Measurements from ENCODE around the gene OCA2. TPM values are rescaled to one million over a fixed set of nuclear protein-coding genes. Genes with fewer than 3 reads are reported as not detected.

Gene OCA2
- total RNA-seq, 2 experiments from 2014 or later: not detected

GRCh38 chr15:27833974-27834373 is 265.1 kb downstream of the OCA2 start:
- intact Hi-C loops (cut with micrococcal nuclease; ENCODE audit: unreplicated experiment): no loop called here
- DNase-seq (ENCODE audit: low spot score): no peak
- Histone ChIP-seq H4K20me1 (ENCODE audit: insufficient read depth, low read length) (no peaks in the 10 kb centered on the region), H3K4me2 (ENCODE audit: low read length) (no peak overlapping the region), H3K27ac (ENCODE audit: low read depth, low read length, poor library complexity, severe bottlenecking) (no peak overlapping the region), H3K36me3 (ENCODE audit: insufficient read depth, low read length) (no peaks in the 10 kb centered on the region), H3K79me2 (ENCODE audit: insufficient read depth, low read depth, low read length) (no peaks in the 10 kb centered on the region), H3K9me2 (ENCODE audit: insufficient read depth, low read length) (no peaks in the 10 kb centered on the region), H3K4me1 (ENCODE audit: insufficient read depth, low read length, poor library complexity, severe bottlenecking) (no peaks in the 10 kb centered on the region), H3K4me3 (ENCODE audit: low read depth, low read length, poor library complexity, severe bottlenecking) (no peak overlapping the region), H2AFZ (ENCODE audit: low read length) (no peak overlapping the region), H3K9me3 (ENCODE audit: low read length) (no peaks in the 10 kb centered on the region)
- no TSS peak for BruUV-seq (replicated peaks)
- TF ChIP-seq EZH2phosphoT487 (IDR thresholded peaks at IDR 0.05; ENCODE audit: borderline replicate concordance, low read depth, low read length): no peak
- no peak for TF ChIP-seq CTCF (conservative IDR thresholded peaks at IDR 0.05; ENCODE audit: low read length)
- ChIA-PET POLR2A (no interaction called here), CTCF (ENCODE audit: unreplicated experiment) (no interaction called here)

GRCh38 chr15:27833178-27833577 is 265.9 kb downstream of the OCA2 start:
- no peak for DNase-seq (ENCODE audit: low spot score)
- Histone ChIP-seq H3K4me2 (ENCODE audit: low read length) (no peak overlapping the region), H4K20me1 (ENCODE audit: insufficient read depth, low read length) (no peaks in the 10 kb centered on the region), H3K4me1 (ENCODE audit: insufficient read depth, low read length, poor library complexity, severe bottlenecking) (no peaks in the 10 kb centered on the region), H3K4me3 (ENCODE audit: low read depth, low read length, poor library complexity, severe bottlenecking) (no peak overlapping the region), H3K9me3 (ENCODE audit: low read length) (no peaks in the 10 kb centered on the region), H3K36me3 (ENCODE audit: insufficient read depth, low read length) (no peaks in the 10 kb centered on the region), H2AFZ (ENCODE audit: low read length) (no peak overlapping the region), H3K79me2 (ENCODE audit: insufficient read depth, low read depth, low read length) (no peaks in the 10 kb centered on the region), H3K27ac (ENCODE audit: low read depth, low read length, poor library complexity, severe bottlenecking) (no peak overlapping the region), H3K9me2 (ENCODE audit: insufficient read depth, low read length) (no peaks in the 10 kb centered on the region)
- intact Hi-C loops (cut with micrococcal nuclease; ENCODE audit: unreplicated experiment): no loop called here
- CTCF ChIA-PET (ENCODE audit: unreplicated experiment): no interaction called here
- POLR2A ChIA-PET: no interaction called here
- no TSS peak for BruUV-seq (replicated peaks)
- TF ChIP-seq EZH2phosphoT487 (IDR thresholded peaks at IDR 0.05; ENCODE audit: borderline replicate concordance, low read depth, low read length) (no peak), CTCF (conservative IDR thresholded peaks at IDR 0.05; ENCODE audit: low read length) (no peak)

GRCh38 chr15:27832237-27832596 is 266.9 kb downstream of the OCA2 start:
- Histone ChIP-seq H3K4me1 (ENCODE audit: insufficient read depth, low read length, poor library complexity, severe bottlenecking) (no peaks in the 10 kb centered on the region), H4K20me1 (ENCODE audit: insufficient read depth, low read length) (no peaks in the 10 kb centered on the region), H3K4me3 (ENCODE audit: low read depth, low read length, poor library complexity, severe bottlenecking) (no peak overlapping the region), H3K36me3 (ENCODE audit: insufficient read depth, low read length) (no peaks in the 10 kb centered on the region), H3K27ac (ENCODE audit: low read depth, low read length, poor library complexity, severe bottlenecking) (no peak overlapping the region), H3K4me2 (ENCODE audit: low read length) (no peak overlapping the region), H3K9me3 (ENCODE audit: low read length) (no peaks in the 10 kb centered on the region), H2AFZ (ENCODE audit: low read length) (no peak overlapping the region), H3K9me2 (ENCODE audit: insufficient read depth, low read length) (no peaks in the 10 kb centered on the region), H3K79me2 (ENCODE audit: insufficient read depth, low read depth, low read length) (no peaks in the 10 kb centered on the region)
- CTCF ChIA-PET (ENCODE audit: unreplicated experiment): no interaction called here
- TF ChIP-seq CTCF (conservative IDR thresholded peaks at IDR 0.05; ENCODE audit: low read length) (no peak), EZH2phosphoT487 (IDR thresholded peaks at IDR 0.05; ENCODE audit: borderline replicate concordance, low read depth, low read length) (no peak)
- POLR2A ChIA-PET: no interaction called here
- BruUV-seq (replicated peaks): no TSS peak
- intact Hi-C loops (cut with micrococcal nuclease; ENCODE audit: unreplicated experiment): no loop called here
- DNase-seq (ENCODE audit: low spot score): no peak
